ENCODE data around the gene MAN1B1.

DNA sequence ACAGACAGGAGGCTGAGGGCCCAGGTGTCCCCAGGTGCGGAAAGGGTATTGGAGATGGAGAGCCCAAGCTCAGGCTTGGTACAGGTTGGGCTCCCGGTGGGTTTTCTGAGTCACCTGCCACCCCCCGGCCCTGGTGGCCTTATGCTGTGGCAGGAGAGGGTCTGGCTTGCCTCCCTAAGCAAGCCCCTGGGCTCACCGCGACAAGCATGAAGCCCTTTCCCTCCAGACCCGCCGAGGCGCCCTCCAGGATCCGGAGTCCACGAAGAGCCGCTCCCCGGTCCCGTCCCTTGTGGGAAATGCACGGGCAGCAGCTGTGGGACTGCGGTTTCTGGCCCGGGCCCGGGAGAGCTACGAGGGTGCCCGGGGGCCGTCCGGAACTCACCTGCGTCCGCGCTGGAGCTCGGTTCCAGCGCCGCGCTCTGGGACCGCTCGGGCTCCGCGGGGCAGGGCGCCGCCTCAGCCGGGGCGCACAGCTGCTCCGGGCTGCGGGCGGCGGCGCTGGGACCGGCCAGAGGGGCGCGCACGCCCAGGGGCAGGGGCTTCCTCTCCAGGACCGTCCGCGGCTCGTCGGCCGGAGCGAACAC lies 17.2 kb upstream of the MAN1B1 start:
- TF ChIP-seq, protein P1, sequence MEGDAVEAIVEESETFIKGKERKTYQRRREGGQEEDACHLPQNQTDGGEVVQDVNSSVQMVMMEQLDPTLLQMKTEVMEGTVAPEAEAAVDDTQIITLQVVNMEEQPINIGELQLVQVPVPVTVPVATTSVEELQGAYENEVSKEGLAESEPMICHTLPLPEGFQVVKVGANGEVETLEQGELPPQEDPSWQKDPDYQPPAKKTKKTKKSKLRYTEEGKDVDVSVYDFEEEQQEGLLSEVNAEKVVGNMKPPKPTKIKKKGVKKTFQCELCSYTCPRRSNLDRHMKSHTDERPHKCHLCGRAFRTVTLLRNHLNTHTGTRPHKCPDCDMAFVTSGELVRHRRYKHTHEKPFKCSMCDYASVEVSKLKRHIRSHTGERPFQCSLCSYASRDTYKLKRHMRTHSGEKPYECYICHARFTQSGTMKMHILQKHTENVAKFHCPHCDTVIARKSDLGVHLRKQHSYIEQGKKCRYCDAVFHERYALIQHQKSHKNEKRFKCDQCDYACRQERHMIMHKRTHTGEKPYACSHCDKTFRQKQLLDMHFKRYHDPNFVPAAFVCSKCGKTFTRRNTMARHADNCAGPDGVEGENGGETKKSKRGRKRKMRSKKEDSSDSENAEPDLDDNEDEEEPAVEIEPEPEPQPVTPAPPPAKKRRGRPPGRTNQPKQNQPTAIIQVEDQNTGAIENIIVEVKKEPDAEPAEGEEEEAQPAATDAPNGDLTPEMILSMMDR (IDR thresholded peaks at IDR 0.05): no peak
- no peak for TF ChIP-seq POLR2AphosphoS5 (IDR thresholded peaks at IDR 0.05; ENCODE audit: low read depth, low read length)
